HG02884 (cell line): ENCODE results near the gene IL1RAPL2.

Source experiments
- ATAC-seq: cut with Tn5 transposase; IDR thresholded peaks from one replicate; pipeline ENCODE4 v1.9.1; 2021; ENCODE audit warnings: mild to moderate bottlenecking, moderate library complexity; ENCODE audit not compliant: unreplicated experiment

The IL1RAPL2 gene

DNA sequence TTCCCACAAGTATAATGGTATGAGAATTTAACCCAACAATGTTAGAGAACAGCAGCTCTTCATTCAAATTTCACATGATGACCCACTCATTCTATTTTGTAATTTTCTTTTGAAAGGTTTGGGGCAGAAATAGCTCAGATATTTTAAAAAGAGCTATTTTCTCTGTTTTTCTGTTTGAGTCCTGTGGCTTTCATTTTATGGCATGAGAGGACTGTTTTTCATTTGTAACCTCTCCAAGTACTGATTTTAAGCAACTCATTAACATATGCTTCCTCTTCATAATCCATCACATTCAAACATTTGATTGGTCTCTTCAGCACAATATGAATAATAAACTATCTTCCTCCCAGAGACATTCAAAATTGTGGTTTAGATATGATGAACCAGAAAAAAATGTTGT lies 783.5 kb downstream of the IL1RAPL2 start:
- ATAC-seq = no peak

DNA sequence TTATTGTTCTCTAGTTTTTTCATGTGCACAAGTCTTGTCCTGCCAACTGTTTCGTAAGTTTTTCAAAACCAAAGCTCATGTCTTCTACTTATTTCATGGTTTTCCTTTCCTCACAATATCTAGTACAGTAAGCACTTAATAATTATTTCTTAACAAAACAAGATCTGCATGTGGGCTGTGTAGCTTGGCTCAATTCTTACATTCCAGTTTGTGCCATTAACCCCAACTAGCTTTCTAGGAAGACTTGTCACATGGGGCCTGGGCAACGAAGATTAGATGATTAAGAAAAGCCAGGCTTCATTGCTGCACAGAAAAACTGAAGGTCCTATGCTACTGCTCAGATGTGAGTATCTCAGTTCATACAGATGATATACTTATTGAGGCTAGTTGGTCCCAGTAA lies 809.8 kb downstream of the IL1RAPL2 start:
- ATAC-seq = no peak

- ATAC-seq = no peak
Measured at GRCh38 chrX:105424729-105425128, 858.7 kb downstream of the IL1RAPL2 start.

DNA sequence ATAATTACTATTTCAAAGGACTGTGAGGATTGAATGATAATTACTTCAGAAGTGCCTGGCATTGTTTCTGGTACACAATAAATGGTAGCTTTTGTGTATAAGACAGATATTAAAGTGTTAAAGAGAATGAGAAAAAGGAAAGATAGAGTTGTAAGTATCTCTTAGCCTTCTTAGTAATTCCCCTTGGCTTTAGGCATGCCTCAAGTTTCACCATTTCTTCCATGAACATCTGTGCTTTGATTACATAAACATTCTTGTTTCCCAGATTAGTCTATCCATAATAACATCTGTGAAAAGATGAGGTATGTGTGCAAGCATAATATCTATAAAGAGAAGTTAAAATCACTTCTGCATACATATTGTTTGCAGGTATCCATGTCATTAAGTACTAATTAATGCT lies 885.4 kb downstream of the IL1RAPL2 start:
- ATAC-seq = no peak

DNA sequence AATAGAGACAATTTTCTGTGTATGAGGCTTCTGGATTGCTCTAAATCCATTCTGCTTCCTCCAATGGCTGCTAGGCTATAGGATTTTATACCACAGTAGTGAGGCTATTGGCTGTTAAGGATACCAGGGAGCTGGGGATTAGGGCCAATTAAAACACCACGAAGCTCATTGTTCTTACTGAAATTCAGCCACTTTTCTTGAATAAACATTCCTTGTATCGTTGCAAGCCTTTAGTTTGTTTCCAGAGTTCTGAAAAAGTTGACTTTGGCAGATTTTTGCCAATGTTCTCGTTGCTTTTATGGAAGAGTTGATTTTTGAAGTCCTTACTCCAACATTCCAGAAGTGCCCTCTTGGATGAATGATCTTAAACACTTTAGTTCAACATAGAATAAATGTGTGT lies 892.8 kb downstream of the IL1RAPL2 start:
- ATAC-seq = no peak

DNA sequence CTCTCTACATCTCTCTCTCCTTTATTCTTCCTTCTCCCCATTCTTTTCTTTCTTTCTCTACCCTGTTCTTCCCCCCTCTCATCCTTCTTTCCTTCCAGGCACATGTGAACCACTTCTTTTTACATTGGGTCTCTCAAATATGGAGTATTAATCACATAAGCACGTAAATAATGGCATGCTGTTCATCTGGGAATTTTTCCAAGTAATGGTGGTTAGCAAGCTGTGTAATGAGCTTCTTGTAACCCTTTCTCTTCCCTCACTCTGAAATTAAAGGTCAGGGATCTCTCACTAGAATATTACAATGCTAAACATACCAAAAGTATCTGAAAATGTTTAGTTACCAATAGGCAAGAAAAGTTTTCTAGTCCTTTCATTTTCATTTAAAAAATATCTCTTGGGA lies 894.4 kb downstream of the IL1RAPL2 start:
- ATAC-seq = no peak

GRCh38 chrX:105461016-105461415 lies 895.0 kb downstream of the IL1RAPL2 start:
- ATAC-seq = no peak

DNA sequence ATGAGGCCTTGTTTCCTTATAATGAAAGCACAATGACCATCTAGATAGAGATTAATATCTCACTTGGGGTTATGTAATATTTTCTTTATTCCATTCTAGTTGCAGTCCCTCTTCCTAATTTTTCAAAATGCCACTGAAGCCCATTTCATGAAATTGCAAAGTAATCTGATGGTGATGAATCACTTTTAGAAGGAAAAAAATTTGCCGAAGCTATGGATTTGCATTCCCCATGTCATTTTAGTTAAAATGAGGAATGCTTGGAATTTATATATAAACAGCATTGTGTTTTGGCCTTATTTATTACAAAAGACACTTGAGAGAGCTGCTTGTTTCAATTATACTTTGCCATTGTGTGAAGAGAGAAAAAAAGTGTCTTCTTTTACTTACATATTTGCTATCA lies 896.2 kb downstream of the IL1RAPL2 start:
- no peak for ATAC-seq

DNA sequence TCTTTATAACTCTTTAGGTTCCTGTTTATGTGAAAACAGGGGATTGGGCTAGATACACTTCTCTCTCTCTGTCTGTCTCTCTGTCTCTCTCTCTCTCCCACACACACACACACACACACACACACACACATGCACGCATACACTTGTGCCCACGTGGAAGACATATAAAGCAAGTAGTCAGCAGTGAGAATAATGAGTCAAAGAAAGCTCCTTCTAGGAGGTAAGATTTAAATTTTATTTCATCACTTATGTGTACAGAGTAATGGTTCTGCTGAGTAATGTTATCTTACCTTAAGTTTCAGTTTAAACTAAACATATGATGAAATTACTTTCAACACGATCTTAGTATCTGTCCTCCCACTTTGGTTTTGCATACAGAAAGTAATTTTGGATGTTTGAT lies 897.5 kb downstream of the IL1RAPL2 start:
- ATAC-seq = no peak

- no peak for ATAC-seq
Measured at GRCh38 chrX:105464618-105465017, 898.6 kb downstream of the IL1RAPL2 start.

- no peak for ATAC-seq
Measured at GRCh38 chrX:105468741-105469140, 902.7 kb downstream of the IL1RAPL2 start.

DNA sequence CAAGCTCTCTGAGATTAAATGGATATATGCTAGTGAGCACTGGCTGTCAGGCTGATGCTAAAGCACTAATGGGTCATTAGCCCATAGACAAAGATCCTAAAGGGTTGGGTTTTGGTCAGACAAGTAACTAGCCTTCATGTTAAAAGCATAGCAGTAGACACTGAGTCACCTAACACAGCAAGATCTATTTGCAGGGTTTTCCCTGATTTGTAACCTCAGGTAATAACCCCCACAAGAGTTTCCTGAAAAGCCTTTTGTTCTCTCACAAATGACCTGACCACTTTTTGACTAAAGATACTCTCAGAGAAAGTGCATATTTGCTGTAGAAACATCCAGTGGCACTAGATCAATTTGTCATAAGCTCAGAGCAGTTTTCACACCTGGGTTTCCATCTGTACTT lies 905.6 kb downstream of the IL1RAPL2 start:
- ATAC-seq = no peak

GRCh38 chrX:105475801-105476200 lies 909.8 kb downstream of the IL1RAPL2 start:
- no peak for ATAC-seq

DNA sequence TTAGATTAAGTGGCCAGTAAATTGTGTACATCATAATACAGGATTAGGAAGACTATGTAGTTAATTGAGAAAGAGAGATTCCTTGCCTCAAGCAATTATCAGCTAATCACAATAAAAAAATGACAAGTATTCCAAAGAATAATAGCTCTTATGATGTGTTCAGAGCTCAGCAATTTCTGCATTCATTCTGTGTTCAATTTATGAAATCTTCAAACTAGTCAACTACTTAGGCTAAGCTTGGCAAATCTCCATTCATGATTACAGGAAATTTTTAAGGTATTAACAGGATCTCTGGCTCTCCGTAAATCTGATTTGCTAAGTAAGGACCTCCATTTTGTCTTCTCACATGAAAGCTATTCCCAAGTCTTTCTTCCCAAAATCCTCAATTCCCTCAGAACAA lies 911.4 kb downstream of the IL1RAPL2 start:
- no peak for ATAC-seq

DNA sequence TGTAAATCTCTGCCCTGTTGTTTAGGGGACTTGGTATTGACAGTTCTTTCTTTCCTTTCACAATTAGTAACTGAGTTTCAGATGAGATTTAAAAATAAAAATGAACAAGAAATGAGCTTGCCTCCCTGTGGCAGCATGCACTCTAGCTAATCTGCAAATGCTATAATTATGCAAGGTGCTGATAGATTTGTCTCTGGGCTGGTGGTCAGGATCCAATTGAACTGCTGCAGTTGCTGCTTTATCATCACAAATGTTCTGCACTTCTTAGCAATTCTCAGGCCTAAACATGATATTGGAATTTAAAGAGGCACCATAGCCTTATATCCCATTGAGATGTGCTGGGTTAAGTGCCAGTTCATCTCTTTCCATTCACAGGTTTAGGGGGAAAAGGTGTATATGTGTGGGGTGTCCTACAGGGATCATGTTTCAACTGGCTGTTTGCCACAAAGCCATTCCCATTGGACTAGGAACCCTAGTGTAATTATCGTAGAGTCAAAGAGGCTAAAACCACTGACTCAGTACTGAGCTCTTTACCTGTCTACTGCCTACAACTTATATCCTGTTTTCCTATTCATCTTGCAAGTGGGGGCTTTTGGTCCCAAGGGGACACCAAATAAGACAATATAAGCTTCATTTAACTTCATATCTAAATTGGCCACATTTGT lies 914.8 kb downstream of the IL1RAPL2 start:
- ATAC-seq = no peak

GRCh38 chrX:105483011-105483410 lies 917.0 kb downstream of the IL1RAPL2 start:
- ATAC-seq = no peak

DNA sequence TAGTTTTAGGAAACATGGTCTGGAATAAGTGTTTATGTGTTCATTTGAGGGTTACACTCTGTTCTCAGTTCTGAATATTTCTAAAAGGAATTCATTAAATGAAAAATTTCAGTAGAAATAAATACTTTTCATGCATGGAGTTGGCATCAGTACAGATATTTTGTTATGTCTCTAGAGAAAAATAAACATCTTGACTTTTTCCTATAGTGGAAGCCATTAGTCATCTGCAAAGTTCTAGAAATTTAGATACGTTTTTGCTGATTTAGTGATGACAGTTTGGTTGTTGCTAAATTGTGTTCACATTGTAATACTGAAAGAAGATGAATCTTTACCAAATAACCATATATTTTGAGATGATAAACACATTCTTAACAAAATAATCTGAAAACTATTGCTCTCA lies 922.7 kb downstream of the IL1RAPL2 start:
- ATAC-seq = no peak

DNA sequence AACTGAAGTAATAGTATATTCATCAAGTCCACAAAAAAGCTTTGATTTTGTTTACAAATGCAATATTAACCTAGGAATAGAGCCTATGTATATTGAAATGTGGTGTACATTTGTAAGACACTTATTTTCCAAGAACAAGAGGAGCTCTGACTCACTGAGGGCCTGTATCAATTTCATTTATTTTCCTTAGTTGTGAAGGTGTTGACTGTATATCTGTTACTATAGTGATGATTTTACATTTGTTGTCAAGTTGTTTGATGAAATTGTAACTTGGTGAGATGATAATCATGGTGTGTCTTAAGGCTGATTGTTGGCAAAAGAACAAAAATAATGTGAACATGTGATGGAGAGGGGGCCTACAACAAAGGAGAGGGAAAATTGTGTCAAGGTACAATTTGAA lies 929.4 kb downstream of the IL1RAPL2 start:
- ATAC-seq = no peak

GRCh38 chrX:105502336-105502735 lies 936.3 kb downstream of the IL1RAPL2 start:
- ATAC-seq = no peak

DNA sequence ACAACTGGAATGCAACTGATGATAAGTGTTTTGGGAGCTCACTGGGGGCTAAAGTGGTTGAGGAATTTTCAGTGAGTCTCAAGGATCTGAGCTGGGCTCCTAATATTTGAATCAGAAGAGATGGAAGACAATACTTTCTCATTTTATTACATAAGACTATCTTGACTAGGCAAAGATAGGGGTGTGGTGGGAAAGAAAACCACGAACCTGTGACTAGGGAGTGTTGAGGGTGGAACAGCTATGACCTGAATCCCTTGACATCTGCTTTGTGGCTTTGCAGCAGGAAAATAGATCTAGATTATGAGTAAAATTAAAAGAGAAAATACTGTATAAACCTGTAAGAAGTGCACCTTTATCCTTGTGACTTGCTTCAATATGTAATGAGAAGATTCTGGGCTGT lies 949.6 kb downstream of the IL1RAPL2 start:
- no peak for ATAC-seq

GRCh38 chrX:105526431-105526830 lies 960.4 kb downstream of the IL1RAPL2 start:
- ATAC-seq = no peak

DNA sequence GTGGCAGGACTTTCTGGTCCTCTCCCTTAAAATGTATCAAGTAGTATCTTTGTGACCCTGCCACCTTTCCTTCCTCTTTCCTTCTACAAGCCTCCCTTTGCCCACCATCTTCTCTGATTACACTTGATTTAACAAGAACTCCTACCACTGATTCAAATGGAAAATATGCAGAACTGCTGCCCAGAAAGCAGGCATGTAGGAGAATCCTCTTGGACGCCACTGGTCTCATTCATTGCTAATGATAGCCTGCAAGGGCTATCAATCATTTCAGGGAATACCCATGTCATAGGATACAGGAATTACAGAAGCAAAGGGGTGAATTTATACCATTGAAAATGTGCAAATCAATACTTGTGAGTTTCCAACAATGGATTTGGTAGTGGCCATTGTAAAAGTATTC lies 961.8 kb downstream of the IL1RAPL2 start:
- ATAC-seq = no peak

GRCh38 chrX:105533951-105534350 lies 968.0 kb downstream of the IL1RAPL2 start:
- no peak for ATAC-seq
